GM19238 (cell line): Measurements from ENCODE around the gene LRRC49.
"Not testable (repeated sequence)": the region's sequence is repeated elsewhere in the genome, so short reads cannot be mapped to it uniquely, and the experiment has no call there.

Source experiments
- DNase-seq: peaks from one replicate; pipeline ENCODE4 v3.0.0; 2011; ENCODE audit warnings: low spot score; ENCODE audit not compliant: insufficient read length

Gene LRRC49

DNA sequence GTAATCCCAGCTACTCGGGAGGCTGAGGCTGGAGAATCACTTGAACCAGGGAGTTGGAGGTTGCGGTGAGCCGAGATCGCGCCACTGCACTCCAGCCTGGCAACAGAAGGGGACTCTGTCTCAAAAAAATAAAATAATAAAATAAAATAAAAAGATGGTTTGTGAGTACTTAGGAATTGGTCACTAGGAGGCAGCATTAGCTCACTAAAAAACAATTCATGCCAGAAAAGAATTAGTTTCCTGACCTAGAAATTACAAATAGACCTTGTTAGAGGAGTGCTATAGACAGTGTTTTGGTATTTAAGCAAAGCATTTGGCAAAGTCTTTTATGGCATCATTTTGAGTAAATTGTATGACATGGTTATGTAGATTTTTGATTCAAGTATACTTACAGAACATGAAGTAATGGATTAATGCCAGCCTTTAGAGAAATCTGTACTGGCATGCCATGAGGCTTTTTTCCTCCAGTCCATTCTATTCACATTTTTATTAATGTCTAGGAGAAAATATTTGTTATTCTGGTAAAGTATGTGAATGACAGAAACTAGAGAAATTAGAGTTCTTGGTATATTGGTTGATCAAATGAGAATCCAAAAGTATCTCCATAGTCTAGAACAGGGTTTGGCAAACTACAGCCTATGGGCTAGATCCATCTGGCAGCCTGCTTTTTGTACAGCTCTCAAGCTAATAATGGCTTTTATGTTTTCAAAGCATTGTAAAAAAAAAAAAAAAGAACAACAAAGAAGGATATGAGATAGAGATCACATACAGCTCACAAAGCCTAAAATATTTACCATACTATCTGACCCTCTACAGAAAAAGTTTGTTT lies 81.6 kb downstream of the LRRC49 start:
- DNase-seq = no peak

DNA sequence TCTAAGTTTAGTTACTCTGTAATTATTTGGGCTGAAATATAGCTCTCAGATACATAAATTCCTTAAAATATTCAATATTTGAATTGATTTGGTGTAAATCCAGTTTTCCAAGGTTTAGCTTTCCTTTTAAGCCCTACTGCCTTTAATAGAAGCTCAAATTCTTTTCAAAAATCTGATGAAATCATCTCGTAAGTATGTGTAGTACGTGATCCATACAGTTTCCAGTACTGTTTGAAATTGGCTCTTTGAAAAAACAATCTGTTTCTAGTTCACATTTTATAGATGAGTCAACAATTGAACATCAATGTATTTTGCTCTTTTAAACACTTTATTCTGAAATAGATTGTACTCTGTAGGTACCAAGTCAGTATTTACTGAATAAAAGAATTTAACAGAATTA lies 84.2 kb downstream of the LRRC49 start:
- no peak for DNase-seq

DNA sequence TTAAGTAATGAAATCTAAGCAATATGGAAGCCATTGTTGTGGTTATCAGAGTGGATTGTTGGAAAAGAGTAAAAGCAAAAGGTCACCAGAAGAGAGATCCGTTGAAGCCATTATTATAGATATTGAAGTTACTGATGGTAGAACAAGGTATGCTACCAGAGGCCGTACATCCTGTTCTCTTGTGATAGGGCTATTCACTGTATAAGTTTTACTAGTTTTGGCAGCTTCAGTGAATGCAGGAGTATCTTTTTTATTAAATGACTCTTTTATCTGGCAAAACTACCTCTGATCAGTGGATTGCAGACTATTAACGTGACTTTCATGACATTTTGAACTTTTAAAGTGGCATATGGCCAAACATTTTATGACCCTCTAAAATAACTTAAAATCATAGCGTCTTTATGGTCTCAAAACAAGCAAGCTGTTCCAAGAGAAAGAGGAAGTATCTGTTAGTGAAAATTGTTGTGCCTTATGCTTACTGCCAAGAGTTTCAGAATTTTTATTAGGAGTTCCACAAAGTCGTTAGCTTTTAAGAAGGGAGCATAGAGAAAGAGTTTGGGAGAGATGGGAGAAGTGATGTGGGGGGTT lies 102.9 kb downstream of the LRRC49 start:
- DNase-seq = no peak

DNA sequence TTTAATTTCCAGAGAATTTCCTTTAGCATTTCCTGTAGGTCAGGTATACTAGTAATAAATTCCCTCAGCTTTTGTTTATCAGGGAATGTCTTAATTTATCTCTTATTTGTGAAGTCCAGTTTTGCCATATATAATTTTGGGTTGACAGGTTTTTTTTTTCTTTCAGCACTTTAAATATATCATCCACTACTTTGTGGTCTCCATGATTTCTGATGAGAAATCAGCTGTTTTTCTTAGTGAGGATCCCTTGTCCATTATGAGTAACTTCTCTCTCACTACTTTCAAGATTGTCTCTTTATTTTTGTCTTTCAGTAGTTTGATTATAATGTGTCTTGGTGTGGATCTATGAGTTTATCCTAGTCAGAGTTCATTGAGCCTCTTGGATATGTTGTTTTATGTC lies 105.7 kb downstream of the LRRC49 start:
- no peak for DNase-seq

DNA sequence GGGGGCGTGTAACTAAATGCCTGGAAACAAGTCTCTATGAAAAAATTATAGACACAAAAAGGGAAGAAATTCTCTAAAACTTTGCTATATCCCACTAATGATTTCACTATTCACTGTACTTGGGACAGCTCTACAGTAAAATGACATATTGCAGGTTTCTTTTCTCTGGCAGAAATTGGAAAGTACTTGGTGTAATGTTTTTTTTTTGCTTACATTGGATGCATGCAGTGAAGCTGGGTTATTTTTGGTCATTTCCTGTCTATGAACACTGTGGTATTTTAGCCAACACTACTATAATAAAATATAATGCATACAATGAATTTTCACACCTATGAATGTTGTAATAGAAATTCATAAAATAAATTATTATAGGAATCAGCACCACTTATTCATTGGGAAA lies 109.7 kb downstream of the LRRC49 start:
- no peak for DNase-seq

DNA sequence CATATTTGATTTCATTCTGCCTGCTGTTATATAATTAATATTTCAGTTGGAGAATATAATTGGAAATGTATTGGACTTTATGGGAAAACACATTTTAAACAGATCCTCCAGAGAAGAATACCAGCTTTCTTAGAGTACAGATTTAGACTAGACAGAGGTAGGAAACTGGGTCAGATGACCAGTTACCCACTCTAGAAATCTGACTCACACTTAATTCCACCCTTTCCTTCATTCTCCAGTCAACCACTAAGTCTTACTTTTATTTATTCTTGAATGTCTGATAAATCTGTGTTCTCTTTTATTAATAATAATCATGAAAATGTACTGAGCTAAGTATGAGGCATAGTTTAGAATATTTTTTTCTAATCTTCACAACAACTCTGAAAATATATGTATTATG lies 110.7 kb downstream of the LRRC49 start:
- no peak for DNase-seq

DNA sequence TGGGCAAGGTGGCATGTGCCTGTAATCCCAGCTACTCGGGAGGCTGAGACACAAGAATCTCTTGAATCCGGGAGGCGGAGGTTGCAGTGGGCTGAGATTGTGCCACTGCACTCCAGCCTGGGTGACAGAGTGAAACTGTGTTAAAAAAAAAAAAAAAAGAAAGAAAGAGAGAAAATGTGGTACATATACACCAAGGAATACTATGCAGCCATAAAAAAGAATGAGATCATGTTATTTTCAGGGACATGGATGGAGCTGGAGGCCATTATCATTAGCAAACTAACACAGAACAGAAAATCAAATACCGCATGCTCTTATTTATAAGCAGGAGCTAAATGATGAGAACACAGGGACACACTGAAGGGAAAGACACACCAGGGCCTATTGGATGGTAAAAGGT lies 111.9 kb downstream of the LRRC49 start:
- not testable (repeated sequence) for DNase-seq

DNA sequence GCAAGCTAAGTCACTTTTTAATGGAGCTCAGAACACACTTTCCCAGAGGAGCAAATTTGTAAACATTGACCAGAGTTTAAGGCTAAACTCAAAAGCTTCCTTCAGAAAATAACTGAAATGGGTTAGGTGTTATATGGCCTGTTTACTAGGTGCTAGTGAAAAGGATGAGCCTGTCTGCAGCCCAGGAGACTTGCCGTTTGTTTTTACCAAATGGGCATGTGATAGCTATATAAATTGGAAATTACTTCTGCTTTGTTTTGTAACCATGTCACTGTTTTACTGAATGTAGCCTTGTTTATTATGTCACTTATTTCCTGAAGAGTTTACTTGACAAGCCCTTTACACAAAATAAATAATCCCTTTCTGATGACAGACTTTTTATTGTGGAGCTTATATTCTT lies 113.3 kb downstream of the LRRC49 start:
- DNase-seq = no peak

DNA sequence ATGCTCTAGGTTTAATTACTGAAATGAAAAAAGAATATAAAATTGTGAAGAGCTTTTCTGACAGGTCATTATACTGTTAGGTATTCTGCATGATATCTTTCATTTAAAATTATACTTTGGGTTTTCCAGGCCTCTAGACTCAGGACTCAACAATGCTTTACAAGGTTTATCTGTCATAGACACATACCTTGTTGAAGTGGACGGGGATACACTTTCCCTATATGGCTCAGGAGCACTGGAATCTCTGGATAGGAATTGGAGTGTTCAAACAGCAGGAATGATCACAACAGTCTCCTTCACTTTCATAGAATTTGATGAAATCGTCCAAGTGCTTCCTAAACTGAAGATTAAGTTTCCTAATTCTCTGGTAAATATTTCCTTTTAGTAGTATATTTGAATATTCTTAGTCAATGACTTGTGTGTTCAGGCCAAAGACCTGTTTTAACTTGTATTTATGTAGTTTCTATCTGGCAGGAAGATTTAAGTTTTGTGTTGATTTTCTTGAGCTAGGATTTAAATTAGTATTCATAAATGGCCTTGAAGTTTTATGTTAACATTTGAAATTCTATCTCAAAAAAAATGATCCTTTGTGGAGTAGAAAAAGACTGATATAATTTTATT lies 115.7 kb downstream of the LRRC49 start:
- DNase-seq = no peak

DNA sequence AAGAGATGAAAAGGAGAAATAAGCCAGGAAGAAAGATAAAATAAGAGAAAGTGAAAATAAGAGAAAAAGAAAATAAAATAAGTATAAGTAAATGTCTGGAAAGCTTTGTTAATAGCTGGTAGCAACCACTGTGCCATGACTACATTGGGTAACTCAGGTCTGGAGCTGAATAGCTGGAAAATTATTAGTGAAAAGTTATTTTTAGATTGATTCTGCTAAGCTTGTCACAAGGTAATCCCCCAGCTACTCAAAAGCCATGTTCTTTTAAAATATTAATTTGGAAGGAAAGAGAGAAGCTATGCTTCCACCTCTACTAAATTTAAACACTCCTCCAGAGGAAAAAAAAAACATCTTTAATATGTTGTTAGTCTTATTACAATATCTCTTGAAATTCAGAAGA lies 117.8 kb downstream of the LRRC49 start:
- DNase-seq = no peak

DNA sequence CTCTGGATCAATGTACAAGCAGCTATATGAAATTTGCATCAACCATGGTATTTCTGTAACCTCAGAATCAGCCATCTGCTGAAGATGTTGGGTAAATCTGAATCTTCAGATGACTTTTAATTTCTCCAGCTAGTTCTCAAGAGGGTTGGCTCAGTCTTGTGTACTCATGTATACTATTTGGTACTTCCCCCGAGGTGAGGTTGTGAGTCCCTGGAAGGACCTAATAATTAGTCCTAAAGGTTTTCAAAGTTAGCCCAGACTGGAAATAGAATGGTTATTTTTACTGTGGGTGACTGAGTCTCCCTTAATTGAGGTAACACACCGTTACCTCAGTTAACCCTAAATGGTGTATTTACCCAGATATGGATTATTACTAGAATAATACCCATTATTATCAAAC lies 118.4 kb downstream of the LRRC49 start:
- no peak for DNase-seq

DNA sequence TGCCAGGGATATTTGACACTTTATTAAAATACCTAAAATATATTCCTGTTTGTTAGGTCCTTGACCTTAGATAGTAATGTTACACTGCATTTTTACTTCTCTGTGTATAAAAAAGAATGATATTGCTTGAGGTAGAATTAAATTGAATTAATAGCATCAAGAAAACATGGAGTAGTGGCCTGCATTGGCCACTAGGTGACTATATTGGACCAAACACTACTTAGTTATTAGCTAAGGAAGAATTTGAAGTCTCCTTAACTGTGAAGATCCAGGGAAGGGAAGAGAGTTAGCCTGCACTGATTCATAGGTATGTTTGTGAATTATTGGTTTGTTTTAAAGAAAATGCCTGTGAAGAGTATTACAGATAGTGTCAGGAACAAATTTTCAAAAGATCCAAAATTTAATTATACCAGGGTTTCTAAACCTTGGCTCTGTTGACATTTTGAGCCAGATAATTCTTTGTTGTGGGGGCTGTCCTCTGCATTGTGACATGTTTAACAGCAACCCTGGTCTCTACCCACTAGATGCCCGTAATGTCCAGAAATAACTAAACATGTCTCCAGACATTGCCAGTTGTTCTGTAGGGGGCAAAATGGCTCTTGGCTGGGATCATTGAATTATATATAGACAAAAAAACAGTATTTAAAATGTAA lies 119.0 kb downstream of the LRRC49 start:
- no peak for DNase-seq

DNA sequence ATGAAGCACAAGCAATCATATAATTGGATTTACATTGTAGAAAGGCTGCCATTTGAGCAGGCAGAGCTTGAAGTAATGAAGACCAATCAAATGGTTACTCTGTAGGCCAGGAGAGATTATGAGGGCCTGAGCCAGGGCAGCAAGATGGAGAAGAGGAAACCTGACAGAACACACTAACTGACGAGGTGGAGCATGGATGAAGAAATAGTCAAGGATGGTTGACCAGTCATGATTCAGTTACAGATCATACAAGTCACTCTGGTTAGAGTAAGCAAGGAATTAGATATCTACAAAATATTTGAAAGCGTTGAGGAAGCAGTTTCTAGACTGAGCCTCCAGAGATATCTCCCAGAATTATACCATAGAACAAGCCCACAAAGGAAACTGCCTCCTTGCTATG lies 120.8 kb downstream of the LRRC49 start:
- DNase-seq = no peak

DNA sequence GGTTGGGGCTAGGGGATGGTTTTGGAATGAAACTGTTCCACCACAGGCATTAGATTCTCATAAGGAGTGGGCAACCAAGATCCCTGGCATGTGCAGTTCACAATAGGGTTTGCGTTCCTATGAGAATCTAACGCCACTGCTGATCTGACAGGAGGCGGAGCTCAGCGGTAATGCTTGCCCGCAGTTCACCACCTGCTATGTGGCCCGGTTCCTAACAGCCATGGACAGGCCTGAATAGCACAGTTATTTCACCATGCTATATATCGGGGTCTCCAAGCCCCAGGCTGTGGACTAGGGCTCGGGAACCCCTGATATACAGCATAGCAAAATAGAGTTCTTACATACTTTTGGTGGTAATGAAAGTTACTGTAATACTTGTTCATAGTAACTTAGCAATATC lies 122.7 kb downstream of the LRRC49 start:
- no peak for DNase-seq

DNA sequence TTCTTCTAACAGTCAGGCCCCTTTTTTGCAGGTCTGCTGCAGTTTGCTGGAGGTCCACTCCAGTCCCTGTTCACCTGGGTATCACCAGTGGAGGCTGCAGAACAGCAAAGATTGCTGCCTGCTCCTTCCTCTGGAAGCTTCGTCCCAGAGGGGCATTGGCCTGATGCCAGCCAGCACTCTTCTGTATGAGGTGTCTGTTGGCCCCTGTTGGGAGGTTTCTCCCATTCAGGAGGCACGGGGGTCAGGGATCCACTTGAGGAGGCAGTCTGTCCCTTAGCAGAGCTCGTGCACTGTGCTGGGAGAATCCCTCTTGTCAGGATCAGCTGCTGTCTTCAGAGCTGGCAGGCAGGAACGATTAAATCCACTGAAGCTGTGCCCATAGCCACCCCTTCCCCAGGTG lies 138.6 kb downstream of the LRRC49 start:
- DNase-seq = not testable (repeated sequence)

DNA sequence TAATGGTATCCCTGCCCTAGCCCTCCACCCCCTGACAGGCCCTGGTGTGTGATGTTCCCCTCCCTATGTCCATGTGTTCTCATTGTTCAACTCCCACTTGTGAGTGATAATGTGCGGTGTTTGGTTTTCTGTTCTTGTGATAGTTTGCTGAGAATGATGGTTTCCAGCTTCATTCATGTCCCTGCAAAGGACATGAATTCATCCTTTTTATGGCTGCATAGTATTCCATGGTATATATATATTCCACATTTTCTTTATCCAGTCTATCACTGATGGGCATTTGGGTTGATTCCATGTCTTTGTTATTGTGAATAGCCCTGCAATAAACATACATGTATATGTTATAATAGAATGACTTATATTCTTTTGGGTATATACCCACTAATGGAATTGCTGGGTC lies 142.9 kb downstream of the LRRC49 start:
- not testable (repeated sequence) for DNase-seq

DNA sequence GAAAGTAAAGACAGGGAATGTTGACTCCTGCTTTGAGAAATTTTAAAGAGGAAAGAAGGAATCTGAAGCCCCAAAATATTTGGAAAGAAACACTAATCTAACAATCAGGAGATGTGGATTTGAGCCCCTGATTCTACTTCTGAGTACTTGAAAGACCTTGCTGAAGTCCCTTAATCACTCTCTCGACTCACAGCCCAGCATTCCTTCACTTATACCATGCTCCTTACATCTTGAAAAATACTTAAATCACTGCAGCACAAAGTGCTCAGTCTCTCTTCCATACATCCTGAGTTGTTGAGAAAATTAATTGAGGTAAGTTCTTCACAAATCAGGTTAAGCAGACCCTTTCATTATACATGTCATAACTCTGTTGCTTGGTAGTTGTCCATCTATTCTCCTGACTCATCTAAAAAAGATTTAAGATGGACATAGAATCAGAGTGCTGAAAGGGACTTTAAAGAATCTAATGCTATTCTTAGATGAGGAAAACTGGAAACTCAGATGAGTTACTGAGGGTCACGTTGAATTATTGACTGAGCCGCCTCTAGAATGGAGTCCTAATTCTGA lies 149.8 kb downstream of the LRRC49 start:
- no peak for DNase-seq

DNA sequence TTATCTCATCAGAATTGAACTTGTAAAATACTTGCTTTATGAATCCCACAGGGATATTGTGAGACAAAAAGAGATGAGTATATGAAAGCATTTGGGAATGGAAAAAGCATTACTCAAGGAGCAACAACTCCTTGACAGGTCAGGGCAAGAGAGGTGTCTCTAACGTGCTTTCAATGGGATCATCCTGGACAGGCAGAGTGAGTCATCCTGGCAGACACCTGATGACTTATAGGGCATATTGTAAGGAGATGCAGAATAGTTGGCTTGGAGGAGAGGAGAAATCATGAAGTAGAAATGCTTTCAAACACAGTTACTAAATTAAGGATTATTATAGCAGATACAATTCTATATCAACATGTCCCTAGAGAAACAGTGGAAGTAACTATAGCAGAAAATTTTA lies 150.7 kb downstream of the LRRC49 start:
- DNase-seq = no peak

DNA sequence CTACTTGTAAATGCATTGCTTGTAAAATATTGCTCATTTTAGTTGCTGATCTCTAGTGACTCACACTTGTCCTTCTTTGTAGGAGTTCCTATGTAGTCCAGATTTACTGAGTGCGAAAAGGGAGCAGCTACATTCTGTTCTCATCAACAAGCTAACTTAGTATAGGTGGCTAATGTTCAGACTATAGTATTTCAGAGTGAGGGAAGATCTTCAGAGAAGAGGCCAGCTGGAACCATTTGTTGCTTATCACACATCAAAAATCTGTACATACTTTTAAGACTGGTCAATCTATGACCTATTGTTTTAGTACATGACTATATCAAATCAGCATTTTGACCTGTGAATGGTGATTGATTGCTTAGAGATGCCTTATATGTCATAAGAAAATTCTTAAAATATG lies 151.4 kb downstream of the LRRC49 start:
- no peak for DNase-seq

DNA sequence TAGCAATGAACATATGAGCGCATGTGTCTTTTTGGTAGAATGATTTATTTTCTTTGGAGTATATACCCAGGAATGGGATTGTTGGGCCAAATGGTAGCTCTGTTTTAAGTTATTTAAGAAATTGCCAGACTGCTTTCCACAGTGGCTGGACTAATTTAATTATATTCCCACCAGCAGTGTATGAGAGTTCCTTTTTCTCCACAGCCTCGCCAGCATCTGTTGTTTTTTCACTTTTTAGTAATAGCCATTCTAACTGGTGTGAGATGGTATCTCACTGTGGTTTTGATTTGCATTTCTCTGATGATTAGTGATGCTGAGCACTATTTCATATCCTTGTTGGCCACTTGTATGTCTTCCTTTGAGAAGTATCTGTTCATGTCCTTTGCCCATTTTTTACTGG lies 153.5 kb downstream of the LRRC49 start:
- not testable (repeated sequence) for DNase-seq

DNA sequence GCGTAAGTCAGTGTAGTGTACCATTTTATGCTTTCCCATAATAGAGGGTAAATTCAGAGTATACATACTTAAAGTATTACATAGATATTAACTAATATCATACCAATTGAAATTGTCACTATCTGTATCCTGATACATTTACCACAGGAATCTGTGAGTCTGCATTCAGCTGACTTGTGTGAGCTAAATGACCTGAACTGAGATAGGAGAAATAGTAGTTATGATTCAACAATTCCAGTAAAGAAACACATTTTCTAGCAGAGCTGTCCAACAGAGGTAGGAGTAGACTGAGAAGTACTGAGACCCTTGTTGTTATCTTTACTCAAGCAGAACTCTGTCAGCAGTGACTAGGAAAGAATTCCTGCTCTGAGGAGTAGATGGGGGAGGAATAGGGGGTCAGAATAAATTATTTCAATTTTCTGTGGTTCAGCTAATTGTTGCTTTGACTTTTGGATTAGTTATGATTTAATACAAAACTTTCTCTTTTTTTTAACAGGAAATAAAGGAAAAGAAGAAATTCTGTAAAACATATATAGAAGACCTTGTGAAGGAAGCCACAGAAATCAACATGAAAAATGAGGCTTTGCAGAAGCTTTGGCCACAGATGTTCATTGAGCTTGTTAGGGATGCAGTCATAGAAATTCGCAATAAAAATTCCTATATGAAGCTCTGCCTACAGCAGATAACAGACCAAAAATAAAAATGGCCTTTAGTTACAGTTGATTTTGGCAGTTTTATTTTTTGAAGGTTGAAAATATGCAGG lies 156.5 kb downstream of the LRRC49 start:
- no peak for DNase-seq
